ENCODE results near the gene DNAL1.

Gene DNAL1

DNA sequence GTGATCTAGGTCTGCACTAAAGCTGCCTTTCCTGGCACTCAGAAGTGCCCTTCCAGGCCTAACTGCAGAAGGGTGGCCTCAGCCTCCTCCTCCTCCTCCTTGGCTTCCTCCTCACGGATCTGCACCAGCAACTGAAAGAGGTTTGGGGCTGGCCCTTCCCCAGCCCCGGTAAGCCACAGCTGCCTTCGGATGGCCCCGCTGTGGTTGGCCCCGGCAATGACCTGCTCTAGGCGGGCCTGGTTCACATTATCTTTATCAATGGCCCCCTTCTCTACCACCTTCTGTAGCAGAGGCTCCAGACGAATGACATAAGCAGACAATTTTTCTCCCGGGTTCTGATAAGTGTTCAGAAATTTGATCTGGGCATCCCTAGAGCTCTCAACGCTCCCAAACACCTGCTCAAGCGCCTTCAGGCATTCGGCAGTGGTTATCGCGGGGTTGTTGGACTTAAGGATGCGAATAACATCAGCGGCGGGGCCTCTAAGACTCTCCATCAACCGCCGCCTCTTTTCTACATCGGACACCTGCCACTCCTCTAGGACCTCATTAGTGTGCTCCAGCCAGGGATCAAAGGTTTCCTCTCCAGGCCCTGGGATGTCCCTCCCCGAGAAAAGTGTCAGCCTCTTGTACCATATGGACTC lies 67.9 kb downstream of the DNAL1 start:
- TF ChIP-seq, protein P1, sequence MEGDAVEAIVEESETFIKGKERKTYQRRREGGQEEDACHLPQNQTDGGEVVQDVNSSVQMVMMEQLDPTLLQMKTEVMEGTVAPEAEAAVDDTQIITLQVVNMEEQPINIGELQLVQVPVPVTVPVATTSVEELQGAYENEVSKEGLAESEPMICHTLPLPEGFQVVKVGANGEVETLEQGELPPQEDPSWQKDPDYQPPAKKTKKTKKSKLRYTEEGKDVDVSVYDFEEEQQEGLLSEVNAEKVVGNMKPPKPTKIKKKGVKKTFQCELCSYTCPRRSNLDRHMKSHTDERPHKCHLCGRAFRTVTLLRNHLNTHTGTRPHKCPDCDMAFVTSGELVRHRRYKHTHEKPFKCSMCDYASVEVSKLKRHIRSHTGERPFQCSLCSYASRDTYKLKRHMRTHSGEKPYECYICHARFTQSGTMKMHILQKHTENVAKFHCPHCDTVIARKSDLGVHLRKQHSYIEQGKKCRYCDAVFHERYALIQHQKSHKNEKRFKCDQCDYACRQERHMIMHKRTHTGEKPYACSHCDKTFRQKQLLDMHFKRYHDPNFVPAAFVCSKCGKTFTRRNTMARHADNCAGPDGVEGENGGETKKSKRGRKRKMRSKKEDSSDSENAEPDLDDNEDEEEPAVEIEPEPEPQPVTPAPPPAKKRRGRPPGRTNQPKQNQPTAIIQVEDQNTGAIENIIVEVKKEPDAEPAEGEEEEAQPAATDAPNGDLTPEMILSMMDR (IDR thresholded peaks at IDR 0.05; ENCODE audit: insufficient read depth, low read depth, low read length, missing control alignments) = no peak
- H3K4me3 ChIP-seq (ENCODE audit: low read depth, low read length) = peak overlapping the region; percentile 62
- peak; percentile 67 for DNase-seq (ENCODE audit: low read depth)

- TF ChIP-seq, protein P1 (IDR thresholded peaks at IDR 0.05; ENCODE audit: insufficient read depth, low read depth, low read length, missing control alignments) = no peak
- H3K4me3 ChIP-seq (ENCODE audit: low read depth, low read length) = peak overlapping the region; percentile 62
- DNase-seq (ENCODE audit: low read depth) = no peak
Measured at GRCh38 chr14:73713206-73713802, 68.5 kb downstream of the DNAL1 start.

- H3K4me3 ChIP-seq (ENCODE audit: low read depth, low read length) = peak within 1 kb of the TSS; percentile 62
- TF ChIP-seq, protein P1 (IDR thresholded peaks at IDR 0.05; ENCODE audit: insufficient read depth, low read depth, low read length, missing control alignments) = no peak
- DNase-seq (ENCODE audit: low read depth) = peak; percentile 91
Measured at GRCh38 chr14:73713803-73714655, 69.2 kb downstream of the DNAL1 start, which contains the start of gene PNMA1. PNMA1 (minus strand) TSS chr14:73714384; CDS start chr14:73713639, 745 bp downstream.

DNA sequence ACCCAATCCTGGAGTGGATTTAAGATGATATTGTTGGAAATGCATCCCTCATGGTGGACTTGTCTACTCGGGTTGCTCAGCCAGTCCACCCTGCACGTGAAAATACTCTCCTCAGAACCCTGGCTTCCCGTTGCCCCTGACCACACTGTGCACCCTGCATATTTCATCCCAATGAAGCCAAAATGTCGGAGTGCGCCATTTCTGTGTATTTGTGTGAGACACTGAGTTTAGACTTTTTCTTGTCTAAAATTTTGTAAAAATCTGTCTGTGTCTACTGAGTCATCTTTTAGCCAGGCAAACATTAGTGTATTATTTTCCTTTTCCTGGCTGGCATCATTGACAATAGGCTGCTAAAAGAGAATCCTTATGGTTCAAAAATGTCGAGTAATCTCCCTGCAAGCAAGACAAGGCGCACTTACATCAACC lies 69.9 kb downstream of the DNAL1 start:
- TF ChIP-seq, protein P1 (IDR thresholded peaks at IDR 0.05; ENCODE audit: insufficient read depth, low read depth, low read length, missing control alignments) = no peak
- DNase-seq (ENCODE audit: low read depth) = no peak
- H3K4me3 ChIP-seq (ENCODE audit: low read depth, low read length) = peak overlapping the region; percentile 26; the same call in 1 of the 2 replicates

GRCh38 chr14:73715707-73716106 lies 70.9 kb downstream of the DNAL1 start:
- TF ChIP-seq, protein P1 (IDR thresholded peaks at IDR 0.05; ENCODE audit: insufficient read depth, low read depth, low read length, missing control alignments) = no peak
- DNase-seq (ENCODE audit: low read depth) = no peak
- no peak overlapping the region for H3K4me3 ChIP-seq (ENCODE audit: low read depth, low read length)

DNA sequence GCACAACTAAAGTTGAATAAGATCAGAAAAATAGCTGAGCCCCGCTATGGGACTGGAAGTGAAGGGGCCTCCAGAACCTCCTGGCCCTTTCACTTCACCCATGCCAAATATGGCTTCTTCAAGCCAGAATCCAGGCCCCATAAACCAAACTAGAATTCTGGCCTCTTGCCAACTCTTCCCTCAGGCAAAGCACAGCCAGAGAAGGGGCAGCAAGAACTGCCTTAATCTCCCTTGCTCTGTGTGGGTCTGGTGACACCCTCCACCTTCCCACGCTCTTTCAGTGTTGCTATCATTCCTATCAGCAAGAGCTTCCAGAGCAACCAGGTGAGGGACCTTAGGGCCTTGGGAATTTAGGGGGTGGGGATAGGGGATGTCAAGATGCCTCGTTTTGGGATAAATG lies 72.5 kb downstream of the DNAL1 start:
- no peak overlapping the region for H3K4me3 ChIP-seq (ENCODE audit: low read depth, low read length)
- TF ChIP-seq, protein P1 (IDR thresholded peaks at IDR 0.05; ENCODE audit: insufficient read depth, low read depth, low read length, missing control alignments) = no peak

More for the DNA sequence above, 72.5 kb downstream of the DNAL1 start:
- DNase-seq (ENCODE audit: low read depth) = no peak
